H1 (cell line): ENCODE results near the gene FOLR3. TPM values are rescaled to one million over a fixed set of nuclear protein-coding genes. Genes with fewer than 3 reads are reported as not detected.

Experiments
- CHD7 ChIP-seq: fragments of 300-600 bp; sonication (generic); IDR thresholded peaks from 2 replicates; pipeline ENCODE4 v1.7.1; 2012; ENCODE audit warnings: low read length, moderate library complexity, mild to moderate bottlenecking, inconsistent platforms; ENCODE audit not compliant: insufficient replicate concordance
- KDM5A ChIP-seq: fragments of 200-600 bp; IDR thresholded peaks from 2 replicates; pipeline ENCODE4 v1.7.1; 2012; ENCODE audit warnings: mild to moderate bottlenecking, low read length, inconsistent platforms, mixed read lengths
- polyA plus RNA-seq, 7 experiments: library from polyadenylated mRNA; depleted of rRNA in 3 of 7; stranded (reverse) in 5 of 7; unstranded in 2 of 7; fragments of >200 nt in 5 of 7; fragments of 200-250 nt in 2 of 7; gene quantifications; 1 replicate in 5 of 7; 2 replicates in 1 of 7; 4 replicates in 1 of 7; pipeline versions ENCODE4 v1.2.1 to v1.2.3, GENCODE V29; 2011 to 2013; ENCODE audit warnings: missing spikeins in 2 of 7, mixed read lengths in 2 of 7
- total RNA-seq: library from RNA; stranded (reverse); fragmentation: NEBNext Ultra II Directional; extraction: Animal tissue kit (Norgen Biotek cat#: 25700); gene quantifications from 2 replicates; pipeline ENCODE4 v1.2.1, GENCODE V29; 2021
- TF ChIP-seq, protein P1 (sequence below): IDR thresholded peaks from 2 replicates; pipeline ENCODE4 v1.6.1; 2011; ENCODE audit warnings: low read depth, mild to moderate bottlenecking, low read length; ENCODE audit not compliant: insufficient read depth

The FOLR3 gene
- total and polyA plus RNA-seq, 2 of the 8 experiments (the other 6 are each of a cell fraction or from before 2014, with no cell fraction given), result not detected

GRCh38 chr11:72112143-72112977, 23.2 kb upstream of the FOLR3 start, which contains the start of gene ANAPC15 (continued):
- TF ChIP-seq CHD7 (no peak), KDM5A (no peak)
- TF ChIP-seq, protein P1, sequence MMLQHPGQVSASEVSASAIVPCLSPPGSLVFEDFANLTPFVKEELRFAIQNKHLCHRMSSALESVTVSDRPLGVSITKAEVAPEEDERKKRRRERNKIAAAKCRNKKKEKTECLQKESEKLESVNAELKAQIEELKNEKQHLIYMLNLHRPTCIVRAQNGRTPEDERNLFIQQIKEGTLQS, result no peak
- TF ChIP-seq, all 59 proteins: peak for 24
